OCI-LY7 (cell line): ENCODE measurements around the gene PPM1J. TPM values are rescaled to one million over a fixed set of nuclear protein-coding genes. Genes with fewer than 3 reads are reported as not detected.

Experiments used
- BruUV-seq: library from RNA; stranded (reverse); fragments of 400-500 nt; replicated peaks from 2 replicates; lab custom pipeline; 2021; lab: Mats Ljungman, UMichigan
- CTCF ChIA-PET: fragments of 300-600 bp; sonication (Branson Sonifier 250); formaldehyde crosslinking; loops from one replicate; lab custom pipeline; 2022; ENCODE audit warnings: antibody characterized with exemption; ENCODE audit not compliant: unreplicated experiment; lab: Charles Lee
- POLR2A ChIA-PET: fragments of 300-600 bp; sonication (Branson Sonifier 250); formaldehyde crosslinking; loops from one replicate; lab custom pipeline; 2022; ENCODE audit warnings: antibody characterized with exemption; lab: Charles Lee
- DNase-seq: peaks from one replicate; pipeline ENCODE4 v3.0.0-alpha.2; 2015; ENCODE audit warnings: low spot score
- H2AFZ ChIP-seq: fragments of 200-600 bp; sonication (generic), shearing (Covaris generic); 2 replicates; pipeline ENCODE4 v1.6.1; 2014; ENCODE audit warnings: mild to moderate bottlenecking, antibody characterized with exemption, low read length, moderate library complexity
- H3K27ac ChIP-seq: fragments of 200-600 bp; sonication (generic); 2 replicates; pipeline ENCODE4 v1.5.1; 2014; ENCODE audit warnings: mixed run types, low read depth, mild to moderate bottlenecking, moderate library complexity, low read length, inconsistent platforms; ENCODE audit not compliant: poor library complexity, severe bottlenecking
- H3K36me3 ChIP-seq: fragments of 200-600 bp; sonication (generic); 2 replicates; pipeline ENCODE4 v1.6.1; 2014; ENCODE audit warnings: mild to moderate bottlenecking, antibody characterized with exemption, low read length, moderate library complexity, mixed read lengths; ENCODE audit not compliant: insufficient read depth
- H3K4me1 ChIP-seq: fragments of 200-600 bp; sonication (generic); 2 replicates; pipeline ENCODE4 v1.5.1; 2014; ENCODE audit warnings: mild to moderate bottlenecking, low read length; ENCODE audit not compliant: insufficient read depth, poor library complexity, severe bottlenecking
- H3K4me2 ChIP-seq: fragments of 200-600 bp; sonication (generic); 2 replicates; pipeline ENCODE4 v1.6.1; 2014; ENCODE audit warnings: mild to moderate bottlenecking, low read length
- H3K4me3 ChIP-seq: fragments of 200-600 bp; sonication (generic); 2 replicates; pipeline ENCODE4 v1.5.1; 2014; ENCODE audit warnings: mild to moderate bottlenecking, low read depth, low read length; ENCODE audit not compliant: poor library complexity, severe bottlenecking
- H3K79me2 ChIP-seq: fragments of 200-600 bp; sonication (generic); 2 replicates; pipeline ENCODE4 v1.6.1; 2016; ENCODE audit warnings: low read depth, mild to moderate bottlenecking, low read length, moderate library complexity, mixed read lengths; ENCODE audit not compliant: insufficient read depth
- H3K9me2 ChIP-seq: fragments of 200-600 bp; sonication (generic); 2 replicates; pipeline ENCODE4 v1.6.1; 2016; ENCODE audit warnings: mild to moderate bottlenecking, low read length, mixed read lengths; ENCODE audit not compliant: insufficient read depth
- H3K9me3 ChIP-seq: fragments of 200-600 bp; sonication (generic); 2 replicates; pipeline ENCODE4 v1.6.1; 2014; ENCODE audit warnings: mild to moderate bottlenecking, mixed run types, low read length, mixed read lengths
- H4K20me1 ChIP-seq: fragments of 200-600 bp; sonication (generic); 2 replicates; pipeline ENCODE4 v1.6.1; 2014; ENCODE audit warnings: mild to moderate bottlenecking, antibody characterized with exemption, low read length, moderate library complexity, mixed read lengths; ENCODE audit not compliant: insufficient read depth
- CTCF ChIP-seq: fragments of 200-600 bp; sonication (generic); conservative IDR thresholded peaks from 2 replicates; pipeline ENCODE4 v1.5.1; 2014; ENCODE audit warnings: mild to moderate bottlenecking, antibody characterized with exemption, low read length, moderate library complexity, mixed read lengths
- EZH2phosphoT487 ChIP-seq: fragments of 200-600 bp; sonication (generic); IDR thresholded peaks from 2 replicates; pipeline ENCODE4 v1.6.1; 2018; ENCODE audit warnings: low read depth, borderline replicate concordance, mild to moderate bottlenecking, mixed run types, antibody characterized with exemption, low read length, moderate library complexity, mixed read lengths
- intact Hi-C: fragments of 100-400 bp; cut with micrococcal nuclease; formaldehyde crosslinking; loops from one replicate; pipeline ENCODE4 v1.10.0; 2022; ENCODE audit not compliant: unreplicated experiment
- total RNA-seq, 2 experiments: library from RNA; depleted of rRNA in 1 of 2; stranded (reverse); fragments of >200 nt in 1 of 2; shearing (Covaris generic) in 1 of 2; gene quantifications; 2 replicates each; pipeline ENCODE4 v1.2.3, GENCODE V29; 2014 to 2022

PPM1J gene
- total RNA-seq, 2 experiments from 2014 or later = 1.5 to 4.2 TPM

- Histone ChIP-seq H3K36me3 (no peaks in the 10 kb centered on the region), H3K27ac (no peak overlapping the region), H3K9me3 (no peaks in the 10 kb centered on the region), H3K4me3 (no peak overlapping the region), H3K9me2 (no peaks in the 10 kb centered on the region), H3K79me2 (no peaks in the 10 kb centered on the region), H2AFZ (no peak overlapping the region), H3K4me1 (peaks cover 25% of the 10 kb centered on the region), H4K20me1 (no peaks in the 10 kb centered on the region), H3K4me2 (no peak overlapping the region)
- no peak for DNase-seq
- CTCF ChIA-PET = no interaction called here
- TF ChIP-seq CTCF = no peak
- TF ChIP-seq EZH2phosphoT487 = no peak
- intact Hi-C loops = no loop called here
- BruUV-seq = no TSS peak
- POLR2A ChIA-PET = no interaction called here
Observed at GRCh38 chr1:112711041-112711440, 4.1 kb downstream of the PPM1J start.

GRCh38 chr1:112710586-112710985, 4.5 kb downstream of the PPM1J start:
- intact Hi-C loops = no loop called here
- peaks cover 26% of the 10 kb centered on the region for H3K4me1 ChIP-seq
- no peaks in the 10 kb centered on the region for H4K20me1 ChIP-seq
- H3K9me2 ChIP-seq = no peaks in the 10 kb centered on the region
- no peak overlapping the region for H2AFZ ChIP-seq
- POLR2A ChIA-PET = no interaction called here
- H3K4me3 ChIP-seq = no peak overlapping the region
- H3K9me3 ChIP-seq = no peaks in the 10 kb centered on the region
- H3K36me3 ChIP-seq = no peaks in the 10 kb centered on the region
- CTCF ChIA-PET = no interaction called here
- BruUV-seq = no TSS peak
- TF ChIP-seq CTCF (no peak), EZH2phosphoT487 (no peak)
- no peaks in the 10 kb centered on the region for H3K79me2 ChIP-seq
- no peak for DNase-seq
- H3K27ac ChIP-seq = no peak overlapping the region
- H3K4me2 ChIP-seq = no peak overlapping the region

DNA sequence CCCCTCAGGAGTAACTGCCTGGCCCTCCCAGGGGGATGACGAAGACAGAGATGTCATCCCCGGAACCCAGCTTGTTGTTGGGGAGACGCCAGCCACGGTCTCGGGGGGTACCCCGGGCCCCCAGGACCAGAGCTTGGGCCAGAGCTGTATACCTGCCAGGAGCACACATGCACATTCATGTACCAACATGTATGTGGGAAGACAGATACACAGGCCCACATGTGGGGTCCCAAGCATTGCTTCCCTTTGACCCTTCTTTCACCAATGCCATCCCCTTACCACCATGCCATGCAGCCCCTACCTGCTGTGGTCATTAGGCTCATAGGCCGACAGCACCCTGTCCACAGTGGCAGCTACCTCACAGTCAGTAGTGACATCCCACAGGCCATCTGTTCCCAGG, 5.0 kb downstream of the PPM1J start:
- intact Hi-C loops = no loop called here
- CTCF ChIA-PET = no interaction called here
- POLR2A ChIA-PET = interaction anchor here (1.0 to 1.2 kb wide), 3 partner anchors 36 to 314 kb away, joined by 3 to 4 read pairs (median 3); partner anchors contain the start of genes CTTNBP2NL and MOV10
- Histone ChIP-seq H2AFZ (no peak overlapping the region), H3K36me3 (no peaks in the 10 kb centered on the region), H3K9me2 (no peaks in the 10 kb centered on the region), H3K79me2 (no peaks in the 10 kb centered on the region), H3K9me3 (no peaks in the 10 kb centered on the region), H4K20me1 (no peaks in the 10 kb centered on the region), H3K4me3 (no peak overlapping the region), H3K27ac (no peak overlapping the region), H3K4me1 (peaks cover 30% of the 10 kb centered on the region), H3K4me2 (no peak overlapping the region)
- DNase-seq = no peak
- no peak for TF ChIP-seq EZH2phosphoT487
- no peak for TF ChIP-seq CTCF
- no TSS peak for BruUV-seq
